ENCODE data around the gene ZBTB38. TPM values are rescaled to one million over a fixed set of nuclear protein-coding genes. Genes with fewer than 3 reads are reported as not detected.

The ZBTB38 gene
- total RNA-seq, 1 experiment from 2014 or later: 38.7 TPM

- DNase-seq (ENCODE audit: low read depth): no peak
- in situ Hi-C loops (cut with HindIII; ENCODE audit: low pct_unique_long_range_greater_than_20kb, low sequenced_read_pairs): no loop called here
Observed at GRCh38 chr3:141355242-141355641, 13.1 kb upstream of the ZBTB38 start.

- DNase-seq (ENCODE audit: low read depth): no peak
- in situ Hi-C loops (cut with HindIII; ENCODE audit: low pct_unique_long_range_greater_than_20kb, low sequenced_read_pairs): no loop called here
Observed at GRCh38 chr3:141356046-141356445, 12.3 kb upstream of the ZBTB38 start.

DNA sequence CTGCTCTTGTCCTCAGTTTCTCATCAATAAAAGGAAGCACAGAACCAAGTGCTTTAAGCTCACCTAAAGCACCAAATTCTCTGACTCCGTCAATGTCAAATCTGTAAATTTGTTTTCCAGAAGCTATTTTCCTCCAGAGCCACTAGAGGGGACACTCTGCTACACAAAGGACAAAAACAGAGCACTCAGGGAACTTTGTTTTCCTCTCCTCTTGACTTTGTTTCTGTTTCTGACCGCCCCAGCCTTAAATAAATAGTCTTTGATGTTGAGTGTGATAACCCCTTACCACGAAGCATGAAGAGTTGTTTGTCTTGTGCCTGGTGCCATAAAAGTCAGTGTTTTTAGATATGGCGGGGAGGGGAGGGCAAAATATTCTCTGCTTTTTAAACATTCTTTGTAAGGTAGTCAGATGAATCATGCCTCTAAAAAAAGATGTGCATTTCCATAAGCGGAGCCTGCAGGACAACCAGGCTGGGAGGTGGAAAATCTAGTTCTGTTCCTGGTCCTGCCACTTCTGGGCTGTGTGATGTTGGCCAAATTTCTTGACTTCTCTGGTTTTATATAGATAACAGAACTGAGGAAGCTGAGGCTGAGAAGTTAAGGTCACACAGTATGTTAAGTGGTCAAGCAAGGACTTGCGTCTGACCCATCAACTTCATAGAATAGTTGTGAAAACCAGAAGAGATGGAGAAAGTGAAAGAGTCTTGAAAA lies 7.3 kb upstream of the ZBTB38 start:
- DNase-seq (ENCODE audit: low read depth): peak; percentile 90
- in situ Hi-C loops (cut with HindIII; ENCODE audit: low pct_unique_long_range_greater_than_20kb, low sequenced_read_pairs): no loop called here

- in situ Hi-C loops (cut with HindIII; ENCODE audit: low pct_unique_long_range_greater_than_20kb, low sequenced_read_pairs): no loop called here
- DNase-seq (ENCODE audit: low read depth): no peak
Observed at GRCh38 chr3:141362736-141363135, 5.6 kb upstream of the ZBTB38 start.

DNA sequence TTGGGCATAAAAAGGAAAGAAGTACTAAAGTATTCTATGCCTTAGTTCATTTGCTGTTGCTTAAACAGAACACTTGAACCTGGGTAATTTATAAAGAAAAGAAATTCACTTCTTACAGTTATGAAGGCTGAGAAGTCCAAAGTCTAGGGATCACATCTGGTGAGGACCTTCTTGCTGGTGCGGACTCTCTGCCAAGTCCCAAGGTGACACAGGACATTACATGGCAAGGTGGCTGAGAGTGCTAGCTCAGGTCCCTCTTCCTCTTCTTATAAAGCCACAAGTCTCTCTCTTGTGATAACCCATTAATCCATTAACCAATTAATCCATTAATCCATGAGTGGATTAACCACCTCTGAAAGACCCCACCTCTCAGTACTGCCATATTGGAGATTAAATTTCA lies 3.1 kb upstream of the ZBTB38 start:
- in situ Hi-C loops (cut with HindIII; ENCODE audit: low pct_unique_long_range_greater_than_20kb, low sequenced_read_pairs): no loop called here
- no peak for DNase-seq (ENCODE audit: low read depth)

- DNase-seq (ENCODE audit: low read depth): peak; percentile 67
Observed at GRCh38 chr3:141366285-141367037, 1.8 kb upstream of the ZBTB38 start.

GRCh38 chr3:141367038-141367730 lies 1.1 kb upstream of the ZBTB38 start:
- DNase-seq (ENCODE audit: low read depth): peak; percentile 35

More at GRCh38 chr3:141366285-141367037, 1.8 kb upstream of the ZBTB38 start:
- in situ Hi-C loops (cut with HindIII; ENCODE audit: low pct_unique_long_range_greater_than_20kb, low sequenced_read_pairs): no loop called here

DNA sequence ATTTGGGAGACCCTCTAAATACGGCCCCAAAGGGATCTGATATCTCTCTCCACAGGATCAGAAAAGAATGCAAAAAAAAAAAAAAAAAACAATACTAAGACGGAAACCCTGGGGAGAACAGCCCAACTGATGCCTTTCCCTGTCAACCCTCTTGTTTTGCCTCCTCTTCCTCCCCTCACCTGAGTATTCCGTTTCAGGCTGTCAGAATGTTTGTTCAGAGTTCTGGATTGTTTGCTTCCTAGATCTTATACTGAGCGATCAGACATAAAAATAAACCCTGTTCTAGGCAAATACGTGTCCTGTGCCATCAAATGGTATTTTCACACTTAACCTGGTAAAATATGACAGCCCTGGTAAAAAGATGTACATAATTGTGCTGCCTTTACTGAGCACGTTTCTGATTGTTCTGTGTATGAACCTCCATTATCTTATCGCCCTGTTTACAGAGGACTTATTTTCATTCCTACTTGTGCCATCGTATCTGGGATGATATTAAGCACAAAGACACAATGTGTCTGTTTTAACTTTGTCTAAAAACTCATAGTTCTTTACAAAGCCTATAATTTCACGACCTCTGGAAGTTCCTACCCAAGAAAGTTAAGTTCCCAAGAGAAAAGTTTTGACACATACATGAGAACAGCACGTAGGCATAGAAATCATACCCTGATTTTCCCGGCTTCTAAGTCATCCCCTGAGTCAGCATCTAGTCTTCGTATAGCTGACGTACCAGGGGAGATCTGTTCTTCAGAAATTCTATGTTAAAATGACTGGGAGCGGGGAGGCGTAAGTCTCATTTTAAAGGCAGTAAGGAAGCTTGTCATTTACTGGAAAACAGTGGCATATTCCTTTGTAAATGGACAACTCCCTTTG lies 856 bp downstream of the ZBTB38 start:
- DNase-seq (ENCODE audit: low read depth): peak; percentile 4
- in situ Hi-C loops (cut with HindIII; ENCODE audit: low pct_unique_long_range_greater_than_20kb, low sequenced_read_pairs): no loop called here

More at GRCh38 chr3:141367038-141367730, 1.1 kb upstream of the ZBTB38 start:
- in situ Hi-C loops (cut with HindIII; ENCODE audit: low pct_unique_long_range_greater_than_20kb, low sequenced_read_pairs): no loop called here

DNA sequence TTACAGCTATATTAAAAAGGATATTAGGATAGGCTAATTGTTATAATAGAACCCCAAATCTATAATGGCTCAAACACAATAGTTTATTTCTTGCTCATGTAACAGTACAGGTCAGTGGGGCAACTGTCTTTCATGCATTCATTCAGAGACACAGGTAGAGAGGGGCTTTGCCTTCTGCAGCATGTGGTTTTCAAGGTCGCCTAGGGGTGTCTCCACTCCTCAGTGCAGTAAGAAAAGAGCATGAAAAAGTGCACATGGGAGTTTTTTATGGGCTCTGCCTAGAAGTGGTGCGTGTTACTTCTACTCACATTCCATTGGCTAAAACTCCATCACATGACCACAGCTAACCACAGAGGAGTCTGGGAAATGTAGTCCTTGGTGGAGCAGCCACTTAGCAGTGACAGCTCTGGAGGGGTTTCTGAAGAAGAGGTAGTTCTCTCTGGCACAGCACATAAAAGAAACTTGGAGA lies 1.8 kb downstream of the ZBTB38 start:
- in situ Hi-C loops (cut with HindIII; ENCODE audit: low pct_unique_long_range_greater_than_20kb, low sequenced_read_pairs): no loop called here
- peak; percentile 81 for DNase-seq (ENCODE audit: low read depth)

DNA sequence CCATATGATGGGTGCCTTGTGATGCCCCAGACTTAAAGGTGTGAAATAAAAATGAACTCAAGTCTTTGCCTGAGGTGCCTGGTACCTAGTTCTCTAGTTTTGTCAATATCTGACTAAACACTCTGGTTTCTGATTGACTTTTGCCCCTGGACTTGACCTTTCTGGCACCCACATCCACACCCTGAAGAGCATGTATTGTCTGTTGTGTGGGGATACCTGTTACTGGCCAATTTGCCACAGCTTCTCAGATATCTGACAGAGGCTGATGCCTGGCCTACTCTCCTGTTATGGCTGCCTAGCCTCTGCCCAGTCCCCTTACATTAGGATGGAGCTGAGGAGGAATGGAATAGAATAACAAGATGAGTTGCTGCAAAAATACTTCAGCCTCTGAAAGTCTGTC lies 3.6 kb downstream of the ZBTB38 start:
- in situ Hi-C loops (cut with HindIII; ENCODE audit: low pct_unique_long_range_greater_than_20kb, low sequenced_read_pairs): no loop called here
- DNase-seq (ENCODE audit: low read depth): no peak

GRCh38 chr3:141372656-141373055 lies 4.4 kb downstream of the ZBTB38 start:
- in situ Hi-C loops (cut with HindIII; ENCODE audit: low pct_unique_long_range_greater_than_20kb, low sequenced_read_pairs): no loop called here
- no peak for DNase-seq (ENCODE audit: low read depth)

- DNase-seq (ENCODE audit: low read depth): no peak
- in situ Hi-C loops (cut with HindIII; ENCODE audit: low pct_unique_long_range_greater_than_20kb, low sequenced_read_pairs): no loop called here
Observed at GRCh38 chr3:141373232-141373631, 4.9 kb downstream of the ZBTB38 start.

DNA sequence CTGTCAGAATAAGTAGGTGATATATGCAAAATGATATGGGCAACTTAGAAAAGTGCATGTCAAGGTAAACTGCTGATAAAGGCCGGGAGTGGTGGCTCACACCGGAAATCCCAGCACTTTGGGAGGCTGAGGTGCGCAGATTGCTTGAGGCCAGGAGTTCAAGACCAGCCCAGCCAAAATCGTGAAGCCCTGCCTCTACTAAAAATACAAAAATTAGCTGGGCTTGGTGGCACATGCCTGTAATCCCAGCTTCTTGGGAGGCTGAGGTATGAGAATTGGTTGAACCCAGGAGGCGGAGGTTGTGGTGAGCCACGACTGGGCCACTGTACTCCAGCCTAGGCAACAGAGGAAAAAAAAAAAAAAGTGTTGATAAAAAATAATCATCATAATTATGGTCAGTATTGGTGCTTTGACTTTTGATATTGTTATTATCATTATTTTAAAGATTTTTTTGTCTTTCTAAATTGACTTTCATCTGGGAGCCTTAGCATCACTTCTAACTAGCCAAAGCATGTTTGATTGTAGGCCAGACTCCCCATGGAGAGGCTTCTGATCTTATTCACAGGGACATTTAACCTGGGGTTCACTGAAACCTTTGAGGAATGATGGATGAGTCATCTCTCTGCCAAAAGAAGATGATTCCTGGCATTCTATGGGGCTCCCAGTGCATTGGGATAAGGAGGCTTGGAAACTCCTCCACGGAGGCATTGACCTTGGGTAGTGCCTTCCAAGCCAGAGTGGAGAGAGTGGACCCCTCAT lies 5.6 kb downstream of the ZBTB38 start:
- DNase-seq (ENCODE audit: low read depth): no peak
- in situ Hi-C loops (cut with HindIII; ENCODE audit: low pct_unique_long_range_greater_than_20kb, low sequenced_read_pairs): no loop called here

DNA sequence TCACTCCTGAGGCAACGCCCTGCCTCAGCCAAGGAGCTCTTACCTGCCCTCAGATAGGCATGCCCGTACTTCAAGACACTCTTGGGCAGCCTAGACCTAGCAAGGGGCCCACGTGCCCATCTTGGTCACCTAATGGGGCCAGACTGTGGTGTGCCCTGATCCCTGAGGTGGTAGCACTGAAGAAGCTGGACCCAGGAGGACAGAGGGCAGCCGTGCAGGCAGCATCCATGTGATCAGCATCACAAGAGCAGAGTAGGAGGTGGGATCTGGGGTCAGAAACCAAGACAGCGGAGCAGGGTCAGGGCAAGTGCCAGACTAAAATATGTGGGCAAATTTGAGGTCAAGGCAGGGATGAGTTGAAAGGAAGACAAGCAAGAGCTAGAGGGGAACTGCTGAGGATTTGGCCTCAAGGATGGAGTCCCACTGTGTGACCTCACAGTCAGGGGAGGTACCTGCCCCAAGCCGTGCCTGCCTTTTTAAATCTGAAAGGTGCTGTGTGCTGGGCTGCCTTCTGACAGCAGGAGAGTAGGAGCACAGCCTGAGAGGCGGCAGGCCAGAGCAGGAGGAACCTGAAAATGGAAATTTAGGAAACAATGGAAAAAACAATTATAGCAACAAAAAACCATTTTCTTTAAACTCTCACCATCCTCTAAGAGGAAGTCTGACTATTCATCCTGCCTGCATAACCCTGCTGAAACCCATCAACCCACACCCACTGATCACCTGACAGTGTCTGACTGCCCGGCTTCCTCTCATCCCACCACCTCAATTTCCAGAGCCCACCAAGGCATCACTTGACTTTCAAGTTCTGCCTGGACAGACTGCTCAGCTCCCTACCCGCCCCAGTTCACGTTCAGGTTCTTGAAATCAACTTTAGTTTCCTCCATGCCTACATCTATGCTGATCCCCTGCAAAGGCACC lies 7.3 kb downstream of the ZBTB38 start:
- DNase-seq (ENCODE audit: low read depth): no peak
- in situ Hi-C loops (cut with HindIII; ENCODE audit: low pct_unique_long_range_greater_than_20kb, low sequenced_read_pairs): no loop called here

- in situ Hi-C loops (cut with HindIII; ENCODE audit: low pct_unique_long_range_greater_than_20kb, low sequenced_read_pairs): no loop called here
Observed at GRCh38 chr3:141377377-141377776, 9.1 kb downstream of the ZBTB38 start.

GRCh38 chr3:141378556-141378955 lies 10.3 kb downstream of the ZBTB38 start:
- in situ Hi-C loops (cut with HindIII; ENCODE audit: low pct_unique_long_range_greater_than_20kb, low sequenced_read_pairs): no loop called here
- DNase-seq (ENCODE audit: low read depth): no peak

More at GRCh38 chr3:141377377-141377776, 9.1 kb downstream of the ZBTB38 start:
- DNase-seq (ENCODE audit: low read depth): no peak

Data from Caki2 (cell line).